DOHH2 (cell line): ENCODE measurements around the gene CAMSAP2.

Experiments used
- H3F3A ChIP-seq: fragments of 200-600 bp; sonication (generic), shearing (Covaris generic); 2 replicates; pipeline ENCODE4 v1.6.0; 2016; ENCODE audit warnings: antibody characterized with exemption, mild to moderate bottlenecking; ENCODE audit not compliant: control insufficient read depth, insufficient read depth
- H3K27ac ChIP-seq: fragments of 200-600 bp; sonication (generic); 2 replicates; pipeline ENCODE4 v1.5.1; 2014; ENCODE audit warnings: low read depth, mild to moderate bottlenecking, low read length, moderate library complexity
- H3K27me3 ChIP-seq: fragments of 200-600 bp; sonication (generic); 2 replicates; pipeline ENCODE4 v1.6.1; 2014; ENCODE audit warnings: mild to moderate bottlenecking, low read length, mixed read lengths; ENCODE audit not compliant: control insufficient read depth
- H3K36me3 ChIP-seq: fragments of 200-600 bp; sonication (generic); 2 replicates; pipeline ENCODE4 v1.6.1; 2014; ENCODE audit warnings: mild to moderate bottlenecking, low read length, moderate library complexity, mixed read lengths; ENCODE audit not compliant: control insufficient read depth
- H3K4me1 ChIP-seq: fragments of 200-600 bp; sonication (generic); 2 replicates; pipeline ENCODE4 v1.6.1; 2014; ENCODE audit warnings: mild to moderate bottlenecking, low read length, mixed read lengths; ENCODE audit not compliant: control insufficient read depth
- H3K4me2 ChIP-seq: fragments of 200-600 bp; sonication (generic); 2 replicates; pipeline ENCODE4 v1.6.0; 2014; ENCODE audit warnings: mild to moderate bottlenecking, low read length, moderate library complexity
- H3K4me3 ChIP-seq: fragments of 200-600 bp; sonication (generic); 2 replicates; pipeline ENCODE4 v1.5.1; 2014; ENCODE audit warnings: mild to moderate bottlenecking, low read length, mixed read lengths
- H3K79me2 ChIP-seq: fragments of 200-600 bp; sonication (generic); 2 replicates; pipeline ENCODE4 v1.6.1; 2014; ENCODE audit warnings: mild to moderate bottlenecking, low read length, mixed read lengths; ENCODE audit not compliant: control insufficient read depth
- H3K9me2 ChIP-seq: fragments of 200-600 bp; sonication (generic); replicated peaks from 2 replicates; pipeline ENCODE4 v1.6.1; 2014; ENCODE audit warnings: mild to moderate bottlenecking, low read length, mixed read lengths; ENCODE audit not compliant: control insufficient read depth
- H3K9me3 ChIP-seq: fragments of 200-600 bp; sonication (generic); 2 replicates; pipeline ENCODE4 v1.6.1; 2014; ENCODE audit warnings: antibody characterized with exemption, low read length, mixed read lengths; ENCODE audit not compliant: control insufficient read depth, insufficient read depth
- H4K20me1 ChIP-seq: fragments of 200-600 bp; sonication (generic); 2 replicates; pipeline ENCODE4 v1.6.0; 2014; ENCODE audit warnings: low read depth, mild to moderate bottlenecking, antibody characterized with exemption, low read length, moderate library complexity; ENCODE audit not compliant: control insufficient read depth, insufficient read depth
- EZH2phosphoT487 ChIP-seq: fragments of 200-600 bp; sonication (generic); IDR thresholded peaks from 2 replicates; pipeline ENCODE4 v1.6.1; 2017; ENCODE audit warnings: borderline replicate concordance, mild to moderate bottlenecking, antibody characterized with exemption, low read length, moderate library complexity, mixed read lengths
- TF ChIP-seq, protein P1 (sequence below): fragments of 200-600 bp; sonication (generic); IDR thresholded peaks from one replicate; pipeline ENCODE4 v1.5.1; 2014; ENCODE audit warnings: antibody characterized with exemption, mild to moderate bottlenecking, low read depth, low read length; ENCODE audit not compliant: poor library complexity, severe bottlenecking

The CAMSAP2 gene

DNA sequence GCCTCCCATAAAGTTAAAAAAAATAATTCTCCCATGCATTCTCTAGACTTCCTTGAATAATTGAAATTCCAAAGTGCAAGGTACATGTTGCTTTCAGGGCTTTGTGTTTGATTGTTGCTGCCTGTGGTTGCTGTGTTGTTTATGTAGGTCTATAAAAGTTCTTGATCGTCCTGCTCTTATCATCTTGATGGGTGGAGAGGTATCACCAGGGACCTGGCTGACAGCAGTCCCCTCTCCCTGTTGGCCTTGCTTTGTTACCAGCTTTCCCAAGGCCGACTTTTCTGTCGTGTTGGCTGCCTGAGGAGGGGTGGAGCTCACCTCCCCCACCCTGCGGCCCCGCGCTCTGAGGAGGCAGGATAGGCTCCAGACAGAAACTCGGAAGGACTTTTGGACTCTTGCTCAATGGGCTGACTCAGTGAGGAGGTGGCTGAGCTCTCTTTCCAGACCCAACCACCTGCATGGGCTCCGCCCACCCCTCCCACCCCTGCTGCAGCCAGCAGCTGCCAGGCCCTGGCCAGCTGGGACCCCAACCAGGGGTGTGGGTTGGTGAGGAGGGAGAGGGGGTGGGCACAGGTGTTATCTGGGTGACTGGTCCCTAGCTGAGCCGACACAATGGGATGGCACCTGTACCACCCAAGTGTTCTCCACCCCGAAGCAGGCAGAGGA is 158.0 kb downstream of the CAMSAP2 start:
- Histone ChIP-seq H4K20me1 (no peaks in the 10 kb centered on the region), H3K9me3 (no peaks in the 10 kb centered on the region), H3K79me2 (no peaks in the 10 kb centered on the region), H3K27me3 (peaks cover 30% of the 10 kb centered on the region), H3K27ac (no peak overlapping the region), H3K4me1 (no peaks in the 10 kb centered on the region), H3K36me3 (no peaks in the 10 kb centered on the region), H3K4me2 (no peak overlapping the region), H3K4me3 (no peak overlapping the region), H3F3A (no peaks in the 10 kb centered on the region), H3K9me2 (no peaks in the 10 kb centered on the region)
- TF ChIP-seq, protein P1, sequence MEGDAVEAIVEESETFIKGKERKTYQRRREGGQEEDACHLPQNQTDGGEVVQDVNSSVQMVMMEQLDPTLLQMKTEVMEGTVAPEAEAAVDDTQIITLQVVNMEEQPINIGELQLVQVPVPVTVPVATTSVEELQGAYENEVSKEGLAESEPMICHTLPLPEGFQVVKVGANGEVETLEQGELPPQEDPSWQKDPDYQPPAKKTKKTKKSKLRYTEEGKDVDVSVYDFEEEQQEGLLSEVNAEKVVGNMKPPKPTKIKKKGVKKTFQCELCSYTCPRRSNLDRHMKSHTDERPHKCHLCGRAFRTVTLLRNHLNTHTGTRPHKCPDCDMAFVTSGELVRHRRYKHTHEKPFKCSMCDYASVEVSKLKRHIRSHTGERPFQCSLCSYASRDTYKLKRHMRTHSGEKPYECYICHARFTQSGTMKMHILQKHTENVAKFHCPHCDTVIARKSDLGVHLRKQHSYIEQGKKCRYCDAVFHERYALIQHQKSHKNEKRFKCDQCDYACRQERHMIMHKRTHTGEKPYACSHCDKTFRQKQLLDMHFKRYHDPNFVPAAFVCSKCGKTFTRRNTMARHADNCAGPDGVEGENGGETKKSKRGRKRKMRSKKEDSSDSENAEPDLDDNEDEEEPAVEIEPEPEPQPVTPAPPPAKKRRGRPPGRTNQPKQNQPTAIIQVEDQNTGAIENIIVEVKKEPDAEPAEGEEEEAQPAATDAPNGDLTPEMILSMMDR, result no peak

DNA sequence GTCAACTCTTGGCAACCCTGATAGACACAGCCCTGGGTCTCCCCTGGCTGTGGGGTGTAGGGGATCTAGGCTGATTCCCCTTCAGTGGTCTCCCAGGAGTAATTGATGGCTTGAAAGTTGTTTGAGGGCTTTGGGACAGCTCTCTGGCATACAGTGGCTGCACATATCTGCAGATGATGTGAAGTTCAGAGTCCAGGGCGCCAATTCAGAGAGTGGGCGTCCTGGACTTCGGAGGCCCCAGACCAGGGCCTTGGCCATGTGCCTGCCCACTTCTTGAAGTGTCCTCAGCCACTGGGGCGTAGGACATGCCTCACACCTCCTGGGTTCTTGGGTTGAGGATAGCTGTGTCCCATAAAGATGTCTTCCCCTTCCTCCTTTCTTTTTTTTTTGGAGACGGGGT is 158.6 kb downstream of the CAMSAP2 start:
- no peak overlapping the region for H3K4me3 ChIP-seq
- H3F3A ChIP-seq, result no peaks in the 10 kb centered on the region
- H3K4me2 ChIP-seq, result no peak overlapping the region
- no peaks in the 10 kb centered on the region for H4K20me1 ChIP-seq
- H3K27ac ChIP-seq, result no peak overlapping the region
- no peaks in the 10 kb centered on the region for H3K9me2 ChIP-seq
- no peaks in the 10 kb centered on the region for H3K36me3 ChIP-seq
- no peak for TF ChIP-seq EZH2phosphoT487
- TF ChIP-seq, protein P1, result no peak
- no peaks in the 10 kb centered on the region for H3K9me3 ChIP-seq
- H3K4me1 ChIP-seq, result no peaks in the 10 kb centered on the region
- H3K27me3 ChIP-seq, result peaks cover 27% of the 10 kb centered on the region
- no peaks in the 10 kb centered on the region for H3K79me2 ChIP-seq

DNA sequence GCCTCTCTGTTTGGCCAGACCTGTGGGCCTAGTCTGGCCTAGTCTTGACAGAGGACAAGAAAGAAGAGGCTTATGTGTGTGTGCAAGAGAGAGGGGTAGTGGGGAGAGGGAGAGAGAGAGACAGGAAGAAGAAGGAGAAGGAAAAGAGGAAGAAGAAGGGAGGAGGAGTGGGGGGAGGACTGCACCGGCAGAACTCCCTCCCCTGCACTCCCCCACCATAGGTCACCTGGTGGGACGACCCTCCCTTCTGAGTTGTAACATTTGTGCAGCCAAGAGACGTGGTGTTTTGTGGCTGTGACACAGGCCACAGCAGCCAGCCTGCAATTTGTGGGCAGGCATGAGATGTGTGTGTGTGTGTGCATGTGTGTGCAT is 160.3 kb downstream of the CAMSAP2 start:
- H3K4me2 ChIP-seq, result no peak overlapping the region
- no peaks in the 10 kb centered on the region for H4K20me1 ChIP-seq
- no peaks in the 10 kb centered on the region for H3K79me2 ChIP-seq
- H3K27me3 ChIP-seq, result peaks cover 15% of the 10 kb centered on the region
- no peaks in the 10 kb centered on the region for H3K9me2 ChIP-seq
- no peak overlapping the region for H3K27ac ChIP-seq
- TF ChIP-seq, protein P1, result no peak
- TF ChIP-seq EZH2phosphoT487, result no peak
- no peak overlapping the region for H3K4me3 ChIP-seq
- H3K36me3 ChIP-seq, result no peaks in the 10 kb centered on the region
- no peaks in the 10 kb centered on the region for H3K4me1 ChIP-seq
- H3F3A ChIP-seq, result no peaks in the 10 kb centered on the region
- H3K9me3 ChIP-seq, result no peaks in the 10 kb centered on the region
